Gastrocnemius medialis (tissue), 4 donors: ENCODE data around the gene YBX2. TPM values are rescaled to one million over a fixed set of nuclear protein-coding genes. Genes with fewer than 3 reads are reported as not detected.

Experiments
- ATAC-seq, 2 donors: fragments of 150-250 bp; one replicate each; pipeline ENCODE4 v1.9.1; 2016
- DNase-seq, 2 donors: peaks; one replicate each; pipeline ENCODE4 v3.0.0-alpha.2; 2019
- H3K27ac ChIP-seq, 4 donors: fragments of 200-600 bp; sonication (generic); 1 replicate in 1 of 4; 2 replicates in 3 of 4; pipeline ENCODE4 v1.5.1; 2016 to 2018; ENCODE audit warnings: mild to moderate bottlenecking in 2 of 4, moderate library complexity in 1 of 4
- H3K27me3 ChIP-seq, 3 donors: fragments of 200-600 bp; sonication (generic) in 2 of 3; 1 replicate in 1 of 3; 2 replicates in 2 of 3; pipeline versions ENCODE4 v1.5.1 to v1.6.0; 2016 to 2019; ENCODE audit warnings: mild to moderate bottlenecking in 1 of 3, moderate library complexity in 1 of 3
- H3K36me3 ChIP-seq, 2 donors: fragments of 200-600 bp; sonication (generic) in 1 of 2; one replicate each; pipeline ENCODE4 v1.5.1; 2017 to 2018
- H3K4me1 ChIP-seq, 2 donors: fragments of 200-600 bp; sonication (generic) in 1 of 2; one replicate each; pipeline ENCODE4 v1.5.1; 2016 to 2017; ENCODE audit warnings: mild to moderate bottlenecking in 2 of 2
- H3K4me3 ChIP-seq, 4 donors: fragments of 200-600 bp; sonication (generic) in 3 of 4; 1 replicate in 1 of 4; 2 replicates in 3 of 4; pipeline ENCODE4 v1.5.1; 2016 to 2019; ENCODE audit warnings: mild to moderate bottlenecking in 2 of 4
- H3K9me3 ChIP-seq, 3 donors: fragments of 200-600 bp; sonication (generic) in 2 of 3; 1 replicate in 1 of 3; 2 replicates in 2 of 3; pipeline ENCODE4 v1.5.1; 2016 to 2019
- POLR2A ChIP-seq, 2 donors: fragments of 450-650 bp; IDR thresholded peaks; one replicate each; pipeline ENCODE4 v1.6.1; 2017; ENCODE audit warnings: antibody characterized with exemption in 2 of 2, mild to moderate bottlenecking in 2 of 2, moderate library complexity in 2 of 2
- in situ Hi-C, 4 donors: fragments of 200-750 bp; cut with MboI; loops; one replicate each; pipeline versions ENCODE4 v1.15.0 to v1.8.0; 2017; ENCODE audit warnings: low sequenced_read_pairs in 4 of 4
- intact Hi-C: fragments of 100-400 bp; cut with DNase I; formaldehyde crosslinking; loops from one replicate; pipeline ENCODE4 v1.15.1; 2023; ENCODE audit warnings: low total_unique reads
- total RNA-seq, 4 donors: library from RNA; depleted of rRNA; stranded (reverse); fragments of >200 nt; gene quantifications; one replicate each; pipeline versions ENCODE4 v1.1.0 to v1.2.3, GENCODE V29; 2016
- TF ChIP-seq, protein P1 (sequence below), 5 experiments: fragments of 450-650 bp in 3 of 5; fragments of 200-600 bp in 2 of 5; sonication (generic) in 2 of 5; IDR thresholded peaks in 4 of 5; conservative IDR thresholded peaks in 1 of 5; 1 replicate in 4 of 5; 2 replicates in 1 of 5; pipeline ENCODE4 v1.5.1; 2016 to 2019; ENCODE audit warnings: antibody characterized with exemption in 5 of 5, mild to moderate bottlenecking in 3 of 5, moderate library complexity in 3 of 5

Gene YBX2
- total RNA-seq, 4 donors from 2014 or later: 0.42 to 2.2 (median 0.46) TPM; not detected in 1

DNA sequence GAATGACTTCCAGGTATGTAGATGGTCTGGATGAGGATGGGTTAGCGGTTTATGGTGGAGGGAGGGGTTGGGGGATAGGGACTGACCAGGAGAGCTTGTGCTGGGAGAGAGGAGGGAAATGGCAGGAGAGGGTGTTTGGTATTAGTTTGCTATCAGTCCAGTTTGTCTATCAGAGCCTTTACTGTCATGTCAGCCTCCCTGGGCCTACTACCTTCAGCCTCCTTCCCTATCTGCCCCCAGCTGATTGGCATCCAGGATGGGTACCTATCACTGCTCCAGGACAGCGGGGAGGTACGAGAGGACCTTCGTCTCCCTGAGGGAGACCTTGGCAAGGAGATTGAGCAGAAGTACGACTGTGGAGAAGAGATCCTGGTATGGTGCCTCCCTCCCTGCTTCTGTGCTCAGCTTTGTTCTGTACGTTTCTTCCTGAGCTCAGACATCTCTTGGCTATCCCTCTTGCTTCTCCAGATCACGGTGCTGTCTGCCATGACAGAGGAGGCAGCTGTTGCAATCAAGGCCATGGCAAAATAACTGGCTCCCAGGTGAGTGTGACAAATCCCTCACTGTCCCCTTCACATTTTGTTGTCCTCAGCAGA, 16.8 kb upstream of the YBX2 start:
- no peaks in the 10 kb centered on the region for H3K9me3 ChIP-seq
- H3K27ac ChIP-seq: peak overlapping the region; percentile 32 to 99 (median 96)
- H3K27me3 ChIP-seq: no peaks in the 10 kb centered on the region
- ATAC-seq: no peak
- peaks cover 4 to 47% of the 10 kb centered on the region in 2 donors for H3K36me3 ChIP-seq
- intact Hi-C loops (no loop called here), in situ Hi-C loops (no loop called here)
- peaks cover 57 to 60% of the 10 kb centered on the region in 2 donors for H3K4me1 ChIP-seq
- TF ChIP-seq POLR2A (IDR thresholded peaks at IDR 0.05): no peak
- H3K4me3 ChIP-seq: no peak overlapping the region
- no peak for DNase-seq

DNA sequence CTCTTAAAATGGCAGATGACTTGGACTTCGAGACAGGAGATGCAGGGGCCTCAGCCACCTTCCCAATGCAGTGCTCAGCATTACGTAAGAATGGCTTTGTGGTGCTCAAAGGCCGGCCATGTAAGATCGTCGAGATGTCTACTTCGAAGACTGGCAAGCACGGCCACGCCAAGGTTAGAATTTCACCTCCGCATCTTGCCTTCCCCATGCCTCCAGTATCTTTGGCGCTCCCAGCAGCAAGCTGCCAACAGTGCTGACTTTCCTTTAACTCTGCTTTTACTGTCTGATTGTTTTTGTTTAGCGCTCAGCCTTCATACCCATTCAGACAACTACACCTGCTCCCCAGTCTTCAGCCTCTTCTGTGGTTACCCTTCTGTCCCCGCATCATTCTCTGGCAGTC, 15.2 kb upstream of the YBX2 start:
- Histone ChIP-seq H3K27ac (peak overlapping the region; percentile 93 to 99 (median 98)), H3K9me3 (no peaks in the 10 kb centered on the region), H3K27me3 (no peaks in the 10 kb centered on the region), H3K4me1 (peaks cover 51 to 52% of the 10 kb centered on the region in 2 donors), H3K4me3 (peak overlapping the region in 3 of 4 donors; percentile 79 to 85 (median 84)), H3K36me3 (peaks cover 4 to 47% of the 10 kb centered on the region in 2 donors)
- intact Hi-C loops: loop anchor here (5.0 to 10.0 kb wide), 2 partner anchors 37 to 535 kb away; no protein-coding TSS in a partner anchor
- ATAC-seq: no peak
- TF ChIP-seq, protein P1, sequence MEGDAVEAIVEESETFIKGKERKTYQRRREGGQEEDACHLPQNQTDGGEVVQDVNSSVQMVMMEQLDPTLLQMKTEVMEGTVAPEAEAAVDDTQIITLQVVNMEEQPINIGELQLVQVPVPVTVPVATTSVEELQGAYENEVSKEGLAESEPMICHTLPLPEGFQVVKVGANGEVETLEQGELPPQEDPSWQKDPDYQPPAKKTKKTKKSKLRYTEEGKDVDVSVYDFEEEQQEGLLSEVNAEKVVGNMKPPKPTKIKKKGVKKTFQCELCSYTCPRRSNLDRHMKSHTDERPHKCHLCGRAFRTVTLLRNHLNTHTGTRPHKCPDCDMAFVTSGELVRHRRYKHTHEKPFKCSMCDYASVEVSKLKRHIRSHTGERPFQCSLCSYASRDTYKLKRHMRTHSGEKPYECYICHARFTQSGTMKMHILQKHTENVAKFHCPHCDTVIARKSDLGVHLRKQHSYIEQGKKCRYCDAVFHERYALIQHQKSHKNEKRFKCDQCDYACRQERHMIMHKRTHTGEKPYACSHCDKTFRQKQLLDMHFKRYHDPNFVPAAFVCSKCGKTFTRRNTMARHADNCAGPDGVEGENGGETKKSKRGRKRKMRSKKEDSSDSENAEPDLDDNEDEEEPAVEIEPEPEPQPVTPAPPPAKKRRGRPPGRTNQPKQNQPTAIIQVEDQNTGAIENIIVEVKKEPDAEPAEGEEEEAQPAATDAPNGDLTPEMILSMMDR (IDR thresholded peaks at IDR 0.05 in 4 of 5, conservative IDR thresholded peaks at IDR 0.05 in 1 of 5): no peak
- no peak for TF ChIP-seq POLR2A (IDR thresholded peaks at IDR 0.05)
- no peak for DNase-seq
- in situ Hi-C loops: loop anchor here in 1 of 4 donors (10.0 kb wide), 1 partner anchor 55 kb away; the partner anchor contains the start of genes CTDNEP1 and ELP5

DNA sequence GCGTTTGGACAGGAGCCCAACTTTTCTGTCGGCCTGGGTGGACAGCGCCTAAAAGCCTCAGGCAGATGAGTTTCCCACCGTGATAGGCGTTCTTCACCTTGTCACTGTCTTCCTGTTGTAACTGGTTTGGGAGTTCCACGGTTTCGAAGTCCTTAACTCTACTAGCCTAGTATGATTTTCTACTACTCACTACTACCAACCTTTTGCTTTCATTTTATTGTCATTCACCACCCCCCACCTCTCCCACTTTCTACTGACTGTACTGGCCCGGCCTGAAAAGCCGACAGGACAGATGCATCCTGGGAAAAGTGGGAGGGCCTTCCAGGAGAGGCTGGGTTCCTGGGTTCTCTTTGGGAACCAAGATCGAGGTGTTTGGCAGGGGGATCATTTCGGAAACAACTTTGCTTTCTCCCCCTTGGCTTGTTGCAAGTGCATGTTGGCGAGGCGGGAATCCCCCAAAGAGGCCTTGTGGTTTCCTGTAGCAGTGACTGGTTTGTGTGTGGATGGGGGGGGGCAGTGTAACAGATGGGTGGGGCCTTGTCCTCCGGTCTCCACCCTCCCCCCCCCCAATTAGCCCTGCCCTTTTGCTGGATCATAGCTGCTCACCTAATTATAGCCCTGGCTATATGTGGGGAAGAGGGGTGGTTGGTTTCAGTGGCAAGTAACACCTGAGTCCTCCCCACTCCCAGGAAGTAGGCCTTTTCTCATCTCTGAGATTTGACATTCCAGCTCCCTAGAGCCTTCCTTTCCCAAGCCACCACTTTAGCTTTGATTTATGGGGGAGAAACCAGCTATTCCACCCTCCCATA, 14.4 kb upstream of the YBX2 start:
- in situ Hi-C loops: loop anchor here in 1 of 4 donors (10.0 kb wide), 1 partner anchor 54 kb away; the partner anchor contains the start of genes CTDNEP1 and ELP5
- H3K4me3 ChIP-seq: peak overlapping the region; percentile 79 to 98 (median 84)
- H3K9me3 ChIP-seq: no peaks in the 10 kb centered on the region
- peak overlapping the region; percentile 93 to 99 (median 98) for H3K27ac ChIP-seq
- intact Hi-C loops: loop anchor here (5.0 to 10.0 kb wide), 2 partner anchors 37 to 536 kb away; no protein-coding TSS in a partner anchor
- peak; percentile 60 to 61 for TF ChIP-seq POLR2A (IDR thresholded peaks at IDR 0.05)
- TF ChIP-seq, protein P1 (IDR thresholded peaks at IDR 0.05 in 4 of 5, conservative IDR thresholded peaks at IDR 0.05 in 1 of 5): no peak
- DNase-seq: peak; percentile 79 to 86
- peaks cover 4 to 43% of the 10 kb centered on the region in 2 donors for H3K36me3 ChIP-seq
- ATAC-seq: peak; percentile 53 to 56
- H3K27me3 ChIP-seq: no peaks in the 10 kb centered on the region
- H3K4me1 ChIP-seq: peaks cover 43 to 44% of the 10 kb centered on the region in 2 donors

DNA sequence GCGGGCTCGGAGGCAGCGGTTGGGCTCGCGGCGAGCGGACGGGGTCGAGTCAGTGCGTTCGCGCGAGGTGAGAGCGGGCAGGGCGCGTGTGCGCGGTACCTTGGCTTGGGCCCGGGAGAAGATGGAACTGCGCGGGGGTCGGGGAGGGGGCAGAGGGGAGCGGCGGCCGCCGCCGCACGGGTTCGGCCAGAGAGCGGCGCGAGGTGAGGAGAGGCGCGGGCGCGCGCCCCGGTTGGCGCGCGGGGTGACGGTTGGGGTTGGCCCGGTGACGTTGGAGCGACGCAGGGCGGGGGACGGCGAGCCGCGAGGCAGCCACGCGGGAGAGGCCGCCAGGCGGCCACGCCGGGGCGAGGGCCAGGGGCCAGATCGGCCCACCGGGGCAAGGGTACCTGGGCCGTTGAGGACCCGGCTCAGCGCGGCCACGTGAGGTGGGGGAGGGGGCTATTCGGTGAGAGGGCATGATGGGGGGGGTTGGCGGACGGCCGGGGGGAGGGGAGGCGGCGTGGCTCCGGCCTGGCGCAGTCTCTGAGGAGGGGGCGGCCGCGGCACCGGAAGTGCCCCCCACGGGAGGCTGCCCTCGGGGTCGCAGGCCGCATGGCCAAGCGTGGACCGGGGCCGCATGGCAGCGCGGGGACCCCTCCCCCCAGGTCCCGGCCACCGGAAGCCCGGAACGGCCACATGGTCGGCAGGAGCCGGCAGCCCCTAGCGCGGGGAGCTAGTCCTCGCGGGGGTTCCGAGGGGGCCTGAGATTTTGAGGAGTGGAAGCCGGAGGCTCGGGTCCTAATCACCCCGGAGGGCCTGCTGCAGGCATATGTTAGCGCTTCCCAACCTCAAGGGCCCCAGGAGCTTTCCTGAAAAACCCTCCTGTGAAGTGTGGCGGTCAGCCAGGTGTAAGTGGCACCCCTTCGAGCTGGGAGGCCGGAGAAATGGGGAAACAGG, 13.5 kb upstream of the YBX2 start:
- peak overlapping the region; percentile 79 to 98 (median 84) for H3K4me3 ChIP-seq
- DNase-seq: peak in 1 of 2 donors; percentile 66
- intact Hi-C loops: loop anchor here (1.0 to 10.0 kb wide), 7 partner anchors 21 to 537 kb away; partner anchors contain the start of genes ELP5, GABARAP, NEURL4 and POLR2A
- ATAC-seq: peak; percentile 12
- in situ Hi-C loops: loop anchor here in 1 of 4 donors (10.0 kb wide), 1 partner anchor 53 kb away; the partner anchor contains the start of genes CTDNEP1 and ELP5
- no peaks in the 10 kb centered on the region for H3K9me3 ChIP-seq
- H3K36me3 ChIP-seq: peaks cover 4 to 34% of the 10 kb centered on the region in 2 donors
- H3K27ac ChIP-seq: peak overlapping the region; percentile 93 to 99 (median 98)
- TF ChIP-seq POLR2A (IDR thresholded peaks at IDR 0.05): no peak
- TF ChIP-seq, protein P1 (IDR thresholded peaks at IDR 0.05 in 4 of 5, conservative IDR thresholded peaks at IDR 0.05 in 1 of 5): peak in 2 of 5 experiments; percentile 15 to 35
- H3K27me3 ChIP-seq: no peaks in the 10 kb centered on the region
- H3K4me1 ChIP-seq: peaks cover 34 to 36% of the 10 kb centered on the region in 2 donors
